K562 (cell line): ENCODE measurements around the gene HECW1. TPM values are rescaled to one million over a fixed set of nuclear protein-coding genes. Genes with fewer than 3 reads are reported as not detected.

Experiments
- CBFA2T3 ChIP-seq: fragments of 450-650 bp; IDR thresholded peaks from 2 replicates; pipeline ENCODE4 v1.6.1; 2017
- CHAMP1 ChIP-seq: fragments of 450-650 bp; IDR thresholded peaks from 2 replicates; pipeline ENCODE4 v1.6.1; 2016; ENCODE audit warnings: mild to moderate bottlenecking
- EGR1 ChIP-seq: fragments of 450-650 bp; conservative IDR thresholded peaks from 2 replicates; pipeline ENCODE4 v1.6.1; 2017; ENCODE audit warnings: mild to moderate bottlenecking
- MAZ ChIP-seq, 2 experiments: fragments of 450-650 bp in 1 of 2; sonication (generic) in 1 of 2; formaldehyde crosslinking; IDR thresholded peaks in 1 of 2; conservative IDR thresholded peaks in 1 of 2; 2 replicates each; pipeline versions ENCODE4 v1.4.0 to v1.5.0; 2020; ENCODE audit warnings: mild to moderate bottlenecking in 1 of 2, missing genetic modification reagents in 1 of 2
- NUFIP1 ChIP-seq: fragments of 450-650 bp; IDR thresholded peaks from 2 replicates; pipeline ENCODE4 v1.6.1; 2018; ENCODE audit not compliant: partially characterized antibody
- PTRF ChIP-seq: fragments of 450-650 bp; IDR thresholded peaks from 2 replicates; pipeline ENCODE4 v1.6.1; 2016; ENCODE audit warnings: mild to moderate bottlenecking, missing genetic modification characterization, missing compliant biosample characterization
- TEAD2 ChIP-seq: fragments of 450-650 bp; IDR thresholded peaks from 2 replicates; pipeline ENCODE4 v1.6.1; 2016; ENCODE audit warnings: missing genetic modification characterization, control low read depth, missing compliant biosample characterization
- polyA plus RNA-seq, 8 experiments: library from polyadenylated mRNA; depleted of rRNA in 4 of 8; stranded (reverse) in 5 of 8; unstranded in 3 of 8; fragments of >200 nt; fragmentation: Nextera tagmentation in 2 of 8; fragmentation: Illumina TruSeq in 1 of 8; extraction: Ambion mirVana in 2 of 8; extraction: Trizol in 1 of 8; gene quantifications; 2 replicates each; pipeline versions ENCODE4 v1.2.1 to v1.2.3, GENCODE V29; 2011 to 2014; ENCODE audit warnings: inconsistent platforms in 1 of 8, missing spikeins in 1 of 8
- total RNA-seq, 7 experiments: library from RNA; depleted of rRNA in 6 of 7; stranded (reverse); fragments of >200 nt in 6 of 7; fragmentation: Illumina TruSeq in 2 of 7; extraction: Trizol in 2 of 7; gene quantifications; 2 replicates each; pipeline versions ENCODE4 v1.2.1 to v1.2.3, GENCODE V29; 2011 to 2021; ENCODE audit warnings: low replicate concordance in 1 of 7
- TF ChIP-seq, protein P1 (sequence below): fragments of 450-650 bp; IDR thresholded peaks from 2 replicates; pipeline ENCODE4 v1.6.1; 2016; ENCODE audit warnings: mild to moderate bottlenecking, moderate library complexity
- TF ChIP-seq, protein P2 (sequence below), 2 experiments: fragments of 250-450 bp in 1 of 2; fragments of 450-650 bp in 1 of 2; sonication (Bioruptor Pico) in 1 of 2; IDR thresholded peaks; 2 replicates each; pipeline versions ENCODE4 v1.6.1 to v1.8.0; 2016 to 2021; ENCODE audit warnings: mild to moderate bottlenecking in 2 of 2, moderate library complexity in 2 of 2, missing compliant biosample characterization in 1 of 2, missing genetic modification characterization in 1 of 2

The HECW1 gene
- total and polyA plus RNA-seq, 9 of the 15 experiments (the other 6 are each of a cell fraction or from before 2014, with no cell fraction given), result 0.07 to 0.31 (median 0.13) TPM; not detected in 4

DNA sequence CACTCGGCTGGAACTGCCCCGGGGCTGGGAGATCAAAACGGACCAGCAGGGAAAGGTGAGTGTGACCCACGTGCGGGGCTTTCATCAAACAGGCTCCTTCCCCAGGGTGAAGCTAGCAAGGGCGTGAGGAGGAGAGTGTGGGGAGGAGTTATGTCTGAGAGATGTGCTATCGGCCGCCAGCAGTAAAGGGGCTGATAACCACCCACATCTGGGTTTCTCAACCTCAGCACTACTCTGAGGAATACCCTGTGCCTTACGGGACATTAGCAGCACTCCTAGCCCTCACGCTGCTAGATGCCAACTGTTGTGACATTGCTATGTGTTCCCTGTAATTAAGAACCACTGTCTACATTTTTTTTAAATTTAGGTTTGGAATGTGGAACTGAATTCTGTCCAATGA is 356.6 kb downstream of the HECW1 start (continued):
- TF ChIP-seq, protein P1, sequence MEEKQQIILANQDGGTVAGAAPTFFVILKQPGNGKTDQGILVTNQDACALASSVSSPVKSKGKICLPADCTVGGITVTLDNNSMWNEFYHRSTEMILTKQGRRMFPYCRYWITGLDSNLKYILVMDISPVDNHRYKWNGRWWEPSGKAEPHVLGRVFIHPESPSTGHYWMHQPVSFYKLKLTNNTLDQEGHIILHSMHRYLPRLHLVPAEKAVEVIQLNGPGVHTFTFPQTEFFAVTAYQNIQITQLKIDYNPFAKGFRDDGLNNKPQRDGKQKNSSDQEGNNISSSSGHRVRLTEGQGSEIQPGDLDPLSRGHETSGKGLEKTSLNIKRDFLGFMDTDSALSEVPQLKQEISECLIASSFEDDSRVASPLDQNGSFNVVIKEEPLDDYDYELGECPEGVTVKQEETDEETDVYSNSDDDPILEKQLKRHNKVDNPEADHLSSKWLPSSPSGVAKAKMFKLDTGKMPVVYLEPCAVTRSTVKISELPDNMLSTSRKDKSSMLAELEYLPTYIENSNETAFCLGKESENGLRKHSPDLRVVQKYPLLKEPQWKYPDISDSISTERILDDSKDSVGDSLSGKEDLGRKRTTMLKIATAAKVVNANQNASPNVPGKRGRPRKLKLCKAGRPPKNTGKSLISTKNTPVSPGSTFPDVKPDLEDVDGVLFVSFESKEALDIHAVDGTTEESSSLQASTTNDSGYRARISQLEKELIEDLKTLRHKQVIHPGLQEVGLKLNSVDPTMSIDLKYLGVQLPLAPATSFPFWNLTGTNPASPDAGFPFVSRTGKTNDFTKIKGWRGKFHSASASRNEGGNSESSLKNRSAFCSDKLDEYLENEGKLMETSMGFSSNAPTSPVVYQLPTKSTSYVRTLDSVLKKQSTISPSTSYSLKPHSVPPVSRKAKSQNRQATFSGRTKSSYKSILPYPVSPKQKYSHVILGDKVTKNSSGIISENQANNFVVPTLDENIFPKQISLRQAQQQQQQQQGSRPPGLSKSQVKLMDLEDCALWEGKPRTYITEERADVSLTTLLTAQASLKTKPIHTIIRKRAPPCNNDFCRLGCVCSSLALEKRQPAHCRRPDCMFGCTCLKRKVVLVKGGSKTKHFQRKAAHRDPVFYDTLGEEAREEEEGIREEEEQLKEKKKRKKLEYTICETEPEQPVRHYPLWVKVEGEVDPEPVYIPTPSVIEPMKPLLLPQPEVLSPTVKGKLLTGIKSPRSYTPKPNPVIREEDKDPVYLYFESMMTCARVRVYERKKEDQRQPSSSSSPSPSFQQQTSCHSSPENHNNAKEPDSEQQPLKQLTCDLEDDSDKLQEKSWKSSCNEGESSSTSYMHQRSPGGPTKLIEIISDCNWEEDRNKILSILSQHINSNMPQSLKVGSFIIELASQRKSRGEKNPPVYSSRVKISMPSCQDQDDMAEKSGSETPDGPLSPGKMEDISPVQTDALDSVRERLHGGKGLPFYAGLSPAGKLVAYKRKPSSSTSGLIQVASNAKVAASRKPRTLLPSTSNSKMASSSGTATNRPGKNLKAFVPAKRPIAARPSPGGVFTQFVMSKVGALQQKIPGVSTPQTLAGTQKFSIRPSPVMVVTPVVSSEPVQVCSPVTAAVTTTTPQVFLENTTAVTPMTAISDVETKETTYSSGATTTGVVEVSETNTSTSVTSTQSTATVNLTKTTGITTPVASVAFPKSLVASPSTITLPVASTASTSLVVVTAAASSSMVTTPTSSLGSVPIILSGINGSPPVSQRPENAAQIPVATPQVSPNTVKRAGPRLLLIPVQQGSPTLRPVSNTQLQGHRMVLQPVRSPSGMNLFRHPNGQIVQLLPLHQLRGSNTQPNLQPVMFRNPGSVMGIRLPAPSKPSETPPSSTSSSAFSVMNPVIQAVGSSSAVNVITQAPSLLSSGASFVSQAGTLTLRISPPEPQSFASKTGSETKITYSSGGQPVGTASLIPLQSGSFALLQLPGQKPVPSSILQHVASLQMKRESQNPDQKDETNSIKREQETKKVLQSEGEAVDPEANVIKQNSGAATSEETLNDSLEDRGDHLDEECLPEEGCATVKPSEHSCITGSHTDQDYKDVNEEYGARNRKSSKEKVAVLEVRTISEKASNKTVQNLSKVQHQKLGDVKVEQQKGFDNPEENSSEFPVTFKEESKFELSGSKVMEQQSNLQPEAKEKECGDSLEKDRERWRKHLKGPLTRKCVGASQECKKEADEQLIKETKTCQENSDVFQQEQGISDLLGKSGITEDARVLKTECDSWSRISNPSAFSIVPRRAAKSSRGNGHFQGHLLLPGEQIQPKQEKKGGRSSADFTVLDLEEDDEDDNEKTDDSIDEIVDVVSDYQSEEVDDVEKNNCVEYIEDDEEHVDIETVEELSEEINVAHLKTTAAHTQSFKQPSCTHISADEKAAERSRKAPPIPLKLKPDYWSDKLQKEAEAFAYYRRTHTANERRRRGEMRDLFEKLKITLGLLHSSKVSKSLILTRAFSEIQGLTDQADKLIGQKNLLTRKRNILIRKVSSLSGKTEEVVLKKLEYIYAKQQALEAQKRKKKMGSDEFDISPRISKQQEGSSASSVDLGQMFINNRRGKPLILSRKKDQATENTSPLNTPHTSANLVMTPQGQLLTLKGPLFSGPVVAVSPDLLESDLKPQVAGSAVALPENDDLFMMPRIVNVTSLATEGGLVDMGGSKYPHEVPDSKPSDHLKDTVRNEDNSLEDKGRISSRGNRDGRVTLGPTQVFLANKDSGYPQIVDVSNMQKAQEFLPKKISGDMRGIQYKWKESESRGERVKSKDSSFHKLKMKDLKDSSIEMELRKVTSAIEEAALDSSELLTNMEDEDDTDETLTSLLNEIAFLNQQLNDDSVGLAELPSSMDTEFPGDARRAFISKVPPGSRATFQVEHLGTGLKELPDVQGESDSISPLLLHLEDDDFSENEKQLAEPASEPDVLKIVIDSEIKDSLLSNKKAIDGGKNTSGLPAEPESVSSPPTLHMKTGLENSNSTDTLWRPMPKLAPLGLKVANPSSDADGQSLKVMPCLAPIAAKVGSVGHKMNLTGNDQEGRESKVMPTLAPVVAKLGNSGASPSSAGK, result peak; percentile 42
- TF ChIP-seq TEAD2 (no peak), CBFA2T3 (peak; percentile 29; the same call in 1 of the 2 replicates), CHAMP1 (no peak), NUFIP1 (no peak), EGR1 (0 out of 2 replicates have a peak, but pooled peaks have one; percentile 6), MAZ (CRISPR knock-in tag; conservative IDR thresholded peaks at IDR 0.05 in 1 of 2, IDR thresholded peaks at IDR 0.05 in 1 of 2) (no peak), PTRF (tag) (no peak)
- TF ChIP-seq, protein P2, sequence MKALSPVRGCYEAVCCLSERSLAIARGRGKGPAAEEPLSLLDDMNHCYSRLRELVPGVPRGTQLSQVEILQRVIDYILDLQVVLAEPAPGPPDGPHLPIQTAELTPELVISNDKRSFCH (CRISPR knock-in tag; IDR thresholded peaks at IDR 0.05), result no peak
- TF ChIP-seq, protein P2 (tag; IDR thresholded peaks at IDR 0.05), result no peak
